Esophagus muscularis mucosa (tissue), 4 donors: ENCODE results near the gene LITAF.

ENCODE experiments used
- CTCF ChIP-seq, 3 experiments: fragments of 200-600 bp in 2 of 3; fragments of 450-650 bp in 1 of 3; sonication (generic) in 2 of 3; IDR thresholded peaks; one replicate each; pipeline ENCODE4 v1.5.1; 2017 to 2019; ENCODE audit warnings: antibody characterized with exemption in 3 of 3, mild to moderate bottlenecking in 2 of 3, moderate library complexity in 1 of 3
- EP300 ChIP-seq: sonication (generic); formaldehyde crosslinking; IDR thresholded peaks from one replicate; pipeline ENCODE4 v1.6.1; 2017; ENCODE audit warnings: antibody characterized with exemption
- POLR2A ChIP-seq: fragments of 450-650 bp; IDR thresholded peaks from one replicate; pipeline ENCODE4 v1.6.1; 2017; ENCODE audit warnings: antibody characterized with exemption, moderate library complexity, mild to moderate bottlenecking, low read depth
- POLR2AphosphoS5 ChIP-seq, 2 donors: sonication (generic); formaldehyde crosslinking; IDR thresholded peaks; one replicate each; pipeline ENCODE4 v1.6.1; 2017; ENCODE audit warnings: antibody characterized with exemption in 2 of 2

- TF ChIP-seq POLR2AphosphoS5 (IDR thresholded peaks at IDR 0.05), result no peak
- no peak for TF ChIP-seq CTCF (IDR thresholded peaks at IDR 0.05)
- no peak for TF ChIP-seq POLR2A
- no peak for TF ChIP-seq EP300
Observed at GRCh38 chr16:11618107-11618717, 31.5 kb upstream of the LITAF start.
